ENCODE results near the gene RTL3.

Gene RTL3

DNA sequence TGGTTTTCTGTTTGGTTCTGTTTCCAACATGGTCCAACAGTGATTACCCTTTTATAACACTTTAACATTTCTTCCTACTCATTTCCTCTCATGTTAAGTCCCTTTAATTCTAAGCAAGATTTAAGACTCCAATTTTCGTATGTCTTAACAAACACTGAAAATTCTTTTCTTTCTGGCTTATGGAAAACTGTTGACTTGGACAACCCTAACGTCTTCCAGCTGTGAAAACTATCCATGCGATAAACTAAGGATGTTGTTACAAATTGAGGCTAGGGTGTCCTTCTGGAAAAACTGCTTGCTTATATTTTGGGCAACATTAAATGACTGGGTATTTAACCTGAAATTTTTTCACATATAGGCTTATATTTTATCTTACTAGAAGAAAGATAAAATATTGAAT, 33.9 kb upstream of the RTL3 start:
- ChIA-PET CTCF (no interaction called here), POLR2A (no interaction called here)
- TF ChIP-seq, protein P1, sequence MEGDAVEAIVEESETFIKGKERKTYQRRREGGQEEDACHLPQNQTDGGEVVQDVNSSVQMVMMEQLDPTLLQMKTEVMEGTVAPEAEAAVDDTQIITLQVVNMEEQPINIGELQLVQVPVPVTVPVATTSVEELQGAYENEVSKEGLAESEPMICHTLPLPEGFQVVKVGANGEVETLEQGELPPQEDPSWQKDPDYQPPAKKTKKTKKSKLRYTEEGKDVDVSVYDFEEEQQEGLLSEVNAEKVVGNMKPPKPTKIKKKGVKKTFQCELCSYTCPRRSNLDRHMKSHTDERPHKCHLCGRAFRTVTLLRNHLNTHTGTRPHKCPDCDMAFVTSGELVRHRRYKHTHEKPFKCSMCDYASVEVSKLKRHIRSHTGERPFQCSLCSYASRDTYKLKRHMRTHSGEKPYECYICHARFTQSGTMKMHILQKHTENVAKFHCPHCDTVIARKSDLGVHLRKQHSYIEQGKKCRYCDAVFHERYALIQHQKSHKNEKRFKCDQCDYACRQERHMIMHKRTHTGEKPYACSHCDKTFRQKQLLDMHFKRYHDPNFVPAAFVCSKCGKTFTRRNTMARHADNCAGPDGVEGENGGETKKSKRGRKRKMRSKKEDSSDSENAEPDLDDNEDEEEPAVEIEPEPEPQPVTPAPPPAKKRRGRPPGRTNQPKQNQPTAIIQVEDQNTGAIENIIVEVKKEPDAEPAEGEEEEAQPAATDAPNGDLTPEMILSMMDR (IDR thresholded peaks at IDR 0.05; ENCODE audit: insufficient read depth, low read length, missing control alignments), result no peak
- H3K4me3 ChIP-seq (ENCODE audit: low read depth, low read length), result no peak overlapping the region
- DNase-seq (ENCODE audit: low read depth, low spot score), result no peak

DNA sequence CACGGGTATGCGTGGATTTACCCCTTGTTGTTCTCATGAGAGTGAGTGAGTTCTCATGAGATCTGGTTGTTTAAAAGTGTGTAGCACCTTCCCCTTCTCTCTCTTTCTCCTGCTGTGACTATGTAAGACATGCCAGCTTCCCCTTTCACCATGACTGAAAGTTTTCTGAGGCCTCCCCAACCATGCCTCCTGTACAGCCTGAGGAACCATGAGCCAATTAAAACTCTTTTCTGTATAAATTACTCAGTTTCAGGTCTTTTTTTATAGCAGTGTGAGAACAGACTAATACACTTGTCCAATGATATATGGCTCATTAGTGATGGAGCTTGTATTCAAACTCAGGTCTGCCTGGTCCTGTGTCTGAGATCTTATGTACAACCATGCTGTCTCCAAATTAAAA, 28.5 kb upstream of the RTL3 start:
- CTCF ChIA-PET, result no interaction called here
- H3K4me3 ChIP-seq (ENCODE audit: low read depth, low read length), result no peak overlapping the region
- POLR2A ChIA-PET, result no interaction called here
- TF ChIP-seq, protein P1 (IDR thresholded peaks at IDR 0.05; ENCODE audit: insufficient read depth, low read length, missing control alignments), result no peak
- no peak for DNase-seq (ENCODE audit: low read depth, low spot score)

GRCh38 chrX:78673246-78673645, 14.1 kb upstream of the RTL3 start:
- ChIA-PET POLR2A (no interaction called here), CTCF (no interaction called here)
- TF ChIP-seq, protein P1 (IDR thresholded peaks at IDR 0.05; ENCODE audit: insufficient read depth, low read length, missing control alignments), result no peak
- no peak overlapping the region for H3K4me3 ChIP-seq (ENCODE audit: low read depth, low read length)
- no peak for DNase-seq (ENCODE audit: low read depth, low spot score)

DNA sequence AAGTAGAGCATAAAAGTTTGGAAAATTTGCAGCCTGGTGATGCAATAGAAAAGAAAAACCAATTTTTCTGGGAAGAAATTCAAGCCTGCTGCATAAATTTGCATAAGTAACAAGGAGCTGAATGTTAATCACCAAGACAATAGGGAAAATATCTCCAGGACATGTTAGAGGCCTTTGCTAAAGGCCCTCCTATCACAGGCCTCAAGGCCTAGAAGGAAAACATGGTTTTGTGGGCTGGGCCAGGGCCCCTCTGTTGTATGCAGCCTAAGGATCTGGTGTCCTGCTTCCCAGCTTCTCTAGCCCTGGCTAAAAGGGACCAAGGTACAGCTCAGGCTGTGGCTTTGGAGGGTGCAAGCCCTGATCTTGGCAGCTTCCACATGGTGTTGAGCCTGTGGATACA, 6.2 kb upstream of the RTL3 start:
- no peak overlapping the region for H3K4me3 ChIP-seq (ENCODE audit: low read depth, low read length)
- CTCF ChIA-PET, result no interaction called here
- POLR2A ChIA-PET, result no interaction called here
- DNase-seq (ENCODE audit: low read depth, low spot score), result no peak
- TF ChIP-seq, protein P1 (IDR thresholded peaks at IDR 0.05; ENCODE audit: insufficient read depth, low read length, missing control alignments), result no peak

- CTCF ChIA-PET, result interaction anchor here (1.3 kb wide), 1 partner anchor 46 kb away, joined by 3 read pairs; no protein-coding TSS in a partner anchor
Measured at GRCh38 chrX:78661836-78662235, 2.7 kb upstream of the RTL3 start.

DNA sequence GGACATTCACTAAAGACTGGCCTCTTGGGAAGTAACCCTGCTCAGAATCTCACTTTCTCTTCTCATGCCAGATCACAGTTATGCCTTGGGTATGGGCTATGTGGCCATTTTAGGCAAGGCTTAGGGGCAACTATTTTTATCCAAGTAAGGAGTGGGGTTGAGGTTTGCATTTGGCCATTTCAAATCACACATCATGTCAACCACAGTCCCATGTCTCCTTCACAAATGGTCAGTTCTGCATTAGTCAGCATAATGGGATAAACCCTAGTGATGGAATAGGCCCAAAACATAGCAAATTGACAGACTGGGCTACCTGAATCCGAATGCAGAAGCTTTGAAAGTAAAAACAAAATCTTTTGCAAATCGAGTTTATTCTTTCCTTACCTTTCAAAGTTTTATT, 827 bp upstream of the RTL3 start:
- ChIA-PET CTCF (no interaction called here), POLR2A (interaction anchor here (1.4 kb wide), 1 partner anchor 9 kb away, joined by 9 read pairs; no protein-coding TSS in a partner anchor)
- DNase-seq (ENCODE audit: low read depth, low spot score), result no peak
- no peak overlapping the region for H3K4me3 ChIP-seq (ENCODE audit: low read depth, low read length)
- TF ChIP-seq, protein P1 (IDR thresholded peaks at IDR 0.05; ENCODE audit: insufficient read depth, low read length, missing control alignments), result no peak

More at GRCh38 chrX:78661836-78662235, 2.7 kb upstream of the RTL3 start:
- no peak for DNase-seq (ENCODE audit: low read depth, low spot score)
- no peak overlapping the region for H3K4me3 ChIP-seq (ENCODE audit: low read depth, low read length)
- POLR2A ChIA-PET, result no interaction called here
- TF ChIP-seq, protein P1 (IDR thresholded peaks at IDR 0.05; ENCODE audit: insufficient read depth, low read length, missing control alignments), result no peak

All from AG04449 (cell line).